Large intestine (tissue), 3 donors: Measurements from ENCODE around the gene PRSS58. TPM values are rescaled to one million over a fixed set of nuclear protein-coding genes. Genes with fewer than 3 reads are reported as not detected.

ENCODE experiments used
- DNase-seq, 2 donors: peaks; one replicate each; pipeline versions ENCODE4 v3.0.0 to v3.0.0-alpha.2; 2013
- H3K27ac ChIP-seq: one replicate; pipeline ENCODE4 v1.5.1; 2013; ENCODE audit warnings: low read length
- H3K27me3 ChIP-seq: 2 replicates; pipeline ENCODE4 v1.6.1; 2013; ENCODE audit warnings: low read length; ENCODE audit not compliant: control insufficient read depth, insufficient read depth
- H3K36me3 ChIP-seq: 2 replicates; pipeline ENCODE4 v1.6.1; 2013; ENCODE audit warnings: low read length; ENCODE audit not compliant: control insufficient read depth, insufficient read depth
- H3K4me1 ChIP-seq: one replicate; pipeline ENCODE4 v1.6.1; 2013; ENCODE audit warnings: low read length; ENCODE audit not compliant: control insufficient read depth, insufficient read depth
- H3K4me3 ChIP-seq: one replicate; pipeline ENCODE4 v1.5.1; 2013; ENCODE audit warnings: low read length
- H3K9me3 ChIP-seq: one replicate; pipeline ENCODE4 v1.6.1; 2013; ENCODE audit warnings: mild to moderate bottlenecking, low read depth, low read length, moderate library complexity; ENCODE audit not compliant: control insufficient read depth
- WGBS: methylation state at CpG from one replicate; pipeline ENCODE4 v1.1.5; 2013; ENCODE audit warnings: low lambda C conversion rate; ENCODE audit not compliant: insufficient coverage; 5-methylcytosine and 5-hydroxymethylcytosine counted together
- polyA plus RNA-seq: library from polyadenylated mRNA; unstranded; fragments of 120-200 nt; gene quantifications from one replicate; pipeline ENCODE4 v1.2.1, GENCODE V29; 2013

Gene PRSS58
- polyA plus RNA-seq, 1 donor = not detected

DNA sequence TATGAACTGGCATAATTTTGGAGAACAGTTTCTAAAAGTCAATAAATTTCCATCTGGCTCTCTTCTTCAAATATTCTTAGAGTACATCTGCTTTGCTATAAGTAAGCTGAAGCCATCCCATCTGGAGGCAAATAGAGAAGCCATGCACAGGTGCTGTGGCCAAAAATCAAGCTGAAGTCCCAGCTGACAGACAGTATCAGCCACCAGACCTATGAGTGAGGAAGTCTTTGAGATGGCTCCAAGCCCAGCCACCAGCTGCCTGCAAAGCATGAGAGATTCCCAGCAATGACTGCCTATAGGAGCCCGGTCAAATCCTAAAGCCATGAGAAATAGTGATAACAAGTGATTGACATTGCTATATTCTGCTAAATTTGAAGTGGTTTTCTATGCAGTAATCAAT is 21.7 kb upstream of the PRSS58 start:
- WGBS = 100% methylated on average over 1 of the region's 1 CpG
- H3K36me3 ChIP-seq = no peaks in the 10 kb centered on the region
- no peaks in the 10 kb centered on the region for H3K4me1 ChIP-seq
- H3K9me3 ChIP-seq = no peaks in the 10 kb centered on the region
- no peak overlapping the region for H3K4me3 ChIP-seq
- H3K27me3 ChIP-seq = peaks cover 5% of the 10 kb centered on the region
- no peak for DNase-seq
- H3K27ac ChIP-seq = no peak overlapping the region

DNA sequence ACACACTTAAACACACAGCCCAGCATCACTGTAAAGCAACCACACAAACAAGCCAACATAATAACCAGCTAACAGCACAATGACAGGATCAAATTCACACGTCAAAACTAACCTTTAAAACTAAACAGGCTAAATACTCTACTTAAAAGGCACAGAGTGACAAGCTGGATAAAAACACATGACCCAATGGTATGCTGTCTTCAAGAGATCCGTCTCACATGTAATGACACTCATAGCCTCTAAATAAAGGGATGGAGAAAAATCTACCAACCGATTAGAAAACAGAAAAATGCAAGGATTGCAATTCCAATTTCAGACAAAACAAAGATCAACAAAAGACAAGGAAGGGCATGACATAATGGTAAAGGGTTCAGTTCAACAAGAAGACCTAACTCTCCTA is 17.2 kb upstream of the PRSS58 start:
- 80% methylated on average over 1 of the region's 3 CpGs for WGBS
- H3K27me3 ChIP-seq = peaks cover 5% of the 10 kb centered on the region
- H3K9me3 ChIP-seq = no peaks in the 10 kb centered on the region
- no peak overlapping the region for H3K27ac ChIP-seq
- H3K36me3 ChIP-seq = no peaks in the 10 kb centered on the region
- no peak overlapping the region for H3K4me3 ChIP-seq
- no peaks in the 10 kb centered on the region for H3K4me1 ChIP-seq
- DNase-seq = no peak

DNA sequence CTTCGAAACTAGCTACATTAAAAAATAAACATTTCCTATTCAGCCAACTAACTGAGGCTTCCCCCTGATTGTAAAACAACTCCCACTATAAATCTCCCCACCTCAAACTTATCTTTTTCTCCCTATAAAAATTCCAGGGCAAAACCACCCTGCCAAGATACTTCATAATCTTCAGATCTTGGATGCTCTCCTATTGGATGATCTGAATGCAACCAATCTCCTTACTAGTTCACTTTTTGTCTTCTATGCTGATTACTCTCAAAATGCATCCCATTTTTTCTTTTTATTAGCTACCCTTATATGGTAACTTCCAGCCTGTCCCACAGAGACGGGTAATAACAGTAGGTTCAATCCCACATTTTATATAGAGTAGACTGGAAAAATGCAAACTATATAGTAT is 15.0 kb upstream of the PRSS58 start:
- no peaks in the 10 kb centered on the region for H3K36me3 ChIP-seq
- no peaks in the 10 kb centered on the region for H3K27me3 ChIP-seq
- DNase-seq = no peak
- H3K4me3 ChIP-seq = no peak overlapping the region
- H3K9me3 ChIP-seq = no peaks in the 10 kb centered on the region
- no peak overlapping the region for H3K27ac ChIP-seq
- H3K4me1 ChIP-seq = no peaks in the 10 kb centered on the region
- WGBS = 80% methylated on average over 1 of the region's 2 CpGs

DNA sequence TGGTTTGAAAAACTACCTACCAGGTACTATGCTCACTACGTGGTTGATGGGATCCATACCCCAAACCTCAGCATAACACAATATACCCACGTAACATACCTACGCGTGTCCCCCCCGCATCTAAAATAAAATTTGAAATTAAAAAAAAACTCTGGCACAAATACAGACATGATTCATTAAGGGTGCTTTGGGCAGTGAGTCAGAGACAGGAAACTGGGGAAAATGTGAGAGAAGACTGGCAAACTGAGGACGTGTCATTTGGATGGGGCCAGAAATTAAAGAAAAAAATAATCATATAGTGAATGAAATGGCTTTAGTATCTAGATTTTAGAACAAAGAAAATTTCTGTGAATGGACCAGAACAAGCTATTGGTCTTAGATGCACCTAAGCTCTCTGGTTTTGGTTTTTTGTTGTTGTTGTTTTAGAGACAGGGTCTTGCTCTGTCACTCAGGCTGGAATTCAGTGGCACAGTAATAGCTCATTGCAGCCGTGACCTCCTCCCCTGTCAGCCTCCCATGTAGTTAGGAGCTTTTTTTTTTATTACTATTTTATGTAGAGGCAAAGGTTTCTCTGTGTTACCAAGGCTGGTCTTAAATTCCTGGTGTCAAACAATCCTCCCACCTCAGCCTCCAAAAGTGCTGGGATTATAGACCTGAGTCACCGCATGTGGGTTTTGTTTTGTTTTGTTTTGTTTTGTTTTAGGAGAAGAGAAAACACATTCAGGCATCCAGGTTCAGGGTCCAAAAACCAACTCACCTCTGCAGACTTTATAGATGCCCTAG is 5.9 kb upstream of the PRSS58 start:
- H3K9me3 ChIP-seq = no peaks in the 10 kb centered on the region
- DNase-seq = no peak
- H3K4me1 ChIP-seq = no peaks in the 10 kb centered on the region
- no peak overlapping the region for H3K27ac ChIP-seq
- 89% methylated on average over 1 of the region's 8 CpGs for WGBS
- no peak overlapping the region for H3K4me3 ChIP-seq
- H3K27me3 ChIP-seq = no peaks in the 10 kb centered on the region
- H3K36me3 ChIP-seq = no peaks in the 10 kb centered on the region

DNA sequence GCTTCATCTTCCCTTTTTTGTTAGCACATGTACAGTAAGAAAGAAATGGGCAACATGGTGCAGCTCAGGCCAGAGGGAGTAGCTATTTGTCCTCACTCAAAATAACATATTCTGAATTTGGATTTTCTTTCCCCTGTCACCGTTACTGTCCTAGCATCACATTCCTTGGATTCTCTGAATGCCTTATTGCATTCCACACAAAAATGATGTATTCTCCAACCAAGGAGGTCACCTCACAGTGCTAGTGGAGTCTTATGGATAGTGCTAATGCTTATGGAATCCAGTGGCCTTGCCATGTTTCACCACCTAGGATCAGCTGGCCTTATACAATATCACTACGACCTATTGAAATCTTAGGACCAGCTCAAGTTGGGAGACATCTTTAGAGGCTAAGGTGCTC is 7.2 kb downstream of the PRSS58 start:
- WGBS = 100% methylated on average over 1 of the region's 2 CpGs
- H3K27ac ChIP-seq = no peak overlapping the region
- no peak for DNase-seq

DNA sequence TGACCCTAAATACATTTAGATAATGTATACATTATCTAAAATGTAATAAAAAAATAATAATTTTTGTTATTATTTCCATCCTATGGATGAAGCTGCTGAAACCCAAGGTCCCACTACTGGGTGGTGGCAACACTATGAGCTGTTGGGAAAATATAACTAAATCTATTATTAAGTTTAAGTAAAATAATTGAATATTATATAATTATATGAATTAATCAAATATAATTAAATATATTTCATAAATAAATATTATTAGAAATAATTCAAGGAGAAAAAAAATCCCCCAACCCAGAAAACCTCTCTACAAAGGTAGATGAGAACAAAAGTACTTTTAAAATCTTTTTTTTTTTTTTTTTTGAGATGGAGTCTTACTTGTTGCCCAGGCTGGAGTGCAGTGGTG is 7.9 kb downstream of the PRSS58 start:
- no peaks in the 10 kb centered on the region for H3K4me1 ChIP-seq
- DNase-seq = no peak
- H3K9me3 ChIP-seq = no peaks in the 10 kb centered on the region
- no peaks in the 10 kb centered on the region for H3K27me3 ChIP-seq
- H3K27ac ChIP-seq = no peak overlapping the region
- no peak overlapping the region for H3K4me3 ChIP-seq
- no peaks in the 10 kb centered on the region for H3K36me3 ChIP-seq

More for the DNA sequence above, 7.2 kb downstream of the PRSS58 start:
- Histone ChIP-seq H3K9me3 (no peaks in the 10 kb centered on the region), H3K36me3 (no peaks in the 10 kb centered on the region), H3K4me1 (no peaks in the 10 kb centered on the region), H3K4me3 (no peak overlapping the region), H3K27me3 (no peaks in the 10 kb centered on the region)

DNA sequence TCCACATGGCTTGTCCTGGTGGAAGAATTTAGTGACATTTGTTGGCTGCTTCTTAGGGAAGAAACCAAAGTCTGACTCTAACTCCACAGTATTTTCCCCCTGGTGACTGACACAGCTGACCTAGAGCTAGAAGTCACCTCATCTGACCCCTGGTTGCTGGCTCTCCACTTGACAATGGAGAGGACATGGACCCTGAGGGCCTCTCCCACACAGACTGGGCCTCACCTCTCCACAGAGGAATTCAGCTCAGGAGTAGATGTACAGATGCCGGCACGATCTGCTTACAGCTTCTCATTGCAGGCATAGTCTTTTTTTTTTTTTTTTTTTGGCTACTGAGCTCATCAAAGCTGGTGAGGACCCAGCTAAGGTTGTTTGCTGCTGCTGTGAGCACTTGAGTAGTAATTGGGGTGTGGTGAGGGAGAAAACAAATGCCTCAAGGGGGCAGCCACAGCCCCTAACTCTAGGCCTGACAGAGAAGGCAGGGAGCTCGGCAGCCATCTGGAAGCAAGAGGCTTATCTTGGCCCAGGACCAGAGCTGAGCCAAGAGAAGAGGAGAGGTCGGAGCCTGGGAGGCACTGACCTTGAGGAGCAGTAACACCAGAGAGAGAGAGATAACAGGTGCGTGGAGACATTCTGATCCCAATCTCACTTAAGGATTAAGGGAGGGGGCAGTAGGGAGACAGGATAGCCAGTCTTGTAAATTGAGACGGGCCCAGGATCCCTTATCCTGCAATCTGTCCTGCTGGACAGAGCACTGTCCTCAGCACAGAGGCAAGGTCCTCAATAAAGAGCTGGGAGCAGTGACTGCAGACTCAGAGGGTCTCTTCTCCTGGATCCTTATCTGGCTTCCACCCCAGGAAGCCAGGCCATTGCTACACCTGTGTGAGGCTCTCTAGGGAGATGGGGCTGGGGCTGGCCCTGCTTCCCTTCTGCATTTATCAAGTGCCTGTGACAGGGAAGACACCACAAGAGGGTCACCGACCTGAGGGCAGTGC is 9.4 kb downstream of the PRSS58 start:
- Histone ChIP-seq H3K4me3 (no peak overlapping the region), H3K9me3 (no peaks in the 10 kb centered on the region), H3K36me3 (no peaks in the 10 kb centered on the region), H3K27me3 (no peaks in the 10 kb centered on the region), H3K27ac (no peak overlapping the region), H3K4me1 (no peaks in the 10 kb centered on the region)
- DNase-seq = no peak
- whole genome bisulfite sequencing = no CpG with 5 or more reads among the region's 7 CpGs

DNA sequence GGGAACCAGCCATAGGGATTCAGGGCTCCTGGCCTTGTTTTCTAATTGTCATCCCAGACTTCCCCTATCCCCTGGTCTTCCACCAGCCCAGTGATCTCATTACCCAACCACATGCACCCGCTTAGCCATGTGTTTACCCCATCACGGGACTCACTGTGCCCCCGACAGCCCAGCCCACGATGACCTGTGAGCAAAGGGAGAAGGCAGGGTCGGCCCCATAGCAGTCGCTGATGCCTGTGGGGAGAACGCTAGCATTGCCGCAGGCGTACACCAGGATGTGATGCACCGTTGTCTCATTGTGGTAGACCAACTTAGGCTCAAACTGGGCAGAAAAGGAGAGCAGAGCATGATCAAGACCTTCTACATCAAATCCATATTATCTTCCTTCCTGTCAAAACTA is 14.0 kb downstream of the PRSS58 start:
- Histone ChIP-seq H3K27me3 (no peaks in the 10 kb centered on the region), H3K27ac (no peak overlapping the region), H3K4me3 (no peak overlapping the region), H3K9me3 (no peaks in the 10 kb centered on the region), H3K4me1 (no peaks in the 10 kb centered on the region), H3K36me3 (no peaks in the 10 kb centered on the region)
- no CpG with 5 or more reads among the region's 10 CpGs for WGBS
- DNase-seq = no peak

DNA sequence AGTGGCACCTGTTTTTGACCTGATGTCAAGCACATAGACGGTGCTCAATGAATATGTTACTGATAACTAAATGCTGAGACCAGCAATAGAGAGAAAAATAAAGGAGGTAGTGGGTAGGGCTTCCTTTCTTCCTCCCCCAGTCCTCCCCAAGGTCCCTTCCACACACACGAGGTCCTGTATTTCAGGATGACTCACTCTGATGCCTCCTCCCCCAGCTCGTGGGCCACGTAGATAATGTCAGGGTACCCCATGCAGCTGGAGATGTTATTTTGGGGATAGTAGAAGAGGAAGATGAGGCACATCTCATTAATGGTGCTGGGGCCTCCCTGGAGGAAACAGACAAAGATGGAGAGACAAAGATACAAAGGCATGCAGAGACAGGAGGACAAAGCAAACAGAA is 17.3 kb downstream of the PRSS58 start:
- no peak overlapping the region for H3K27ac ChIP-seq
- no peaks in the 10 kb centered on the region for H3K27me3 ChIP-seq
- H3K4me3 ChIP-seq = no peak overlapping the region
- no peaks in the 10 kb centered on the region for H3K4me1 ChIP-seq
- WGBS = no CpG with 5 or more reads among the region's 4 CpGs
- H3K9me3 ChIP-seq = no peaks in the 10 kb centered on the region
- no peak for DNase-seq
- H3K36me3 ChIP-seq = no peaks in the 10 kb centered on the region

DNA sequence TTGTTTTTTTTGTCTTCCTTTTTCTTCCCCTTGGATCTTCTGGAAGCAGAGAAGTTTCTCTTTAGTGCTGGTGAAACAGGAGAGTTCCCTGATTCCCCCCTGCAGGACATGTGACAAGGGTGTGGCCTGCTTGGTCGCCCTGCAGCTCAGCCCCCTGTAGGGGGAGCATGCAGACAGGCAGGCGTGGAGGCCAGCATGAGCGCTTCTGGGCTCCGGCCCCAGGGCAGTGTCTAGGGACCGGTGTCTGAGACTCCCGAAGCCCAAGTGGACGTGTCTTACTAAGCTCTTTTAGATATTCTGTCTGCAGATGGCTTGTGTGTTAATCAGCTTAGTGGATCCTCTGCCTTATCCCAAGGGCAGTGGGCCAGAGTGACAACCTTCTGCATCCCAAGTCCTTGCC is 26.1 kb downstream of the PRSS58 start:
- H3K9me3 ChIP-seq = no peaks in the 10 kb centered on the region
- WGBS = no CpG with 5 or more reads among the region's 7 CpGs
- no peaks in the 10 kb centered on the region for H3K27me3 ChIP-seq
- H3K27ac ChIP-seq = no peak overlapping the region
- H3K4me3 ChIP-seq = no peak overlapping the region
- H3K36me3 ChIP-seq = peaks cover 3% of the 10 kb centered on the region
- DNase-seq = no peak
- H3K4me1 ChIP-seq = no peaks in the 10 kb centered on the region
